MCF 10A (cell line): ENCODE measurements around the gene ANKRD10. TPM values are rescaled to one million over a fixed set of nuclear protein-coding genes. Genes with fewer than 3 reads are reported as not detected.

ENCODE experiments used
- BruUV-seq: library from RNA; stranded (reverse); fragments of 400-500 nt; replicated peaks from 2 replicates; lab custom pipeline; 2021; lab: Mats Ljungman, UMichigan
- CTCF ChIA-PET: fragments of 300-600 bp; sonication (Branson Sonifier 250); formaldehyde crosslinking; extraction: SDS; loops from one replicate; lab custom pipeline; 2021; ENCODE audit warnings: antibody characterized with exemption, inconsistent platforms; lab: Yijun Ruan, JAX
- POLR2A ChIA-PET: fragments of 300-600, 350-650 bp; sonication (Branson Sonifier 250); formaldehyde crosslinking; extraction: SDS; loops from one replicate; lab custom pipeline; 2020; ENCODE audit warnings: antibody characterized with exemption, inconsistent platforms; lab: Yijun Ruan, JAX
- DNase-seq: peaks from one replicate; pipeline ENCODE4 v3.0.0-alpha.2; 2018; ENCODE audit not compliant: unreplicated experiment
- H3K27ac Mint-ChIP-seq: one replicate; pipeline ENCODE4 v1.8.0; 2022; ENCODE audit warnings: mild to moderate bottlenecking, low read depth, mixed read lengths; ENCODE audit not compliant: unreplicated experiment
- H3K27me3 Mint-ChIP-seq: one replicate; pipeline ENCODE4 v1.8.0; 2022; ENCODE audit warnings: mixed read lengths; ENCODE audit not compliant: insufficient read depth, unreplicated experiment
- H3K36me3 Mint-ChIP-seq: one replicate; pipeline ENCODE4 v1.8.0; 2022; ENCODE audit warnings: mild to moderate bottlenecking, moderate library complexity, mixed read lengths; ENCODE audit not compliant: insufficient read depth, unreplicated experiment
- H3K4me1 Mint-ChIP-seq: one replicate; pipeline ENCODE4 v1.8.0; 2022; ENCODE audit warnings: mixed read lengths; ENCODE audit not compliant: insufficient read depth, unreplicated experiment
- H3K4me3 Mint-ChIP-seq: one replicate; pipeline ENCODE4 v1.8.0; 2022; ENCODE audit warnings: mild to moderate bottlenecking, moderate library complexity, mixed read lengths; ENCODE audit not compliant: unreplicated experiment
- H3K9me3 Mint-ChIP-seq: one replicate; pipeline ENCODE4 v1.8.0; 2022; ENCODE audit warnings: mixed read lengths; ENCODE audit not compliant: unreplicated experiment
- CTCF ChIP-seq: fragments of 200-600 bp; IDR thresholded peaks from one replicate; pipeline ENCODE4 v1.8.0; 2022; ENCODE audit warnings: antibody characterized with exemption, mild to moderate bottlenecking; ENCODE audit not compliant: unreplicated experiment
- intact Hi-C: fragments of 100-400 bp; cut with micrococcal nuclease; formaldehyde crosslinking; loops from 2 replicates; pipeline ENCODE4 v1.14.1; 2022
- total RNA-seq: library from RNA; stranded (reverse); gene quantifications from 2 replicates; pipeline ENCODE4 v1.2.3, GENCODE V29; 2022

ANKRD10 gene
- total RNA-seq, 1 experiment from 2014 or later: 61.7 TPM

DNA sequence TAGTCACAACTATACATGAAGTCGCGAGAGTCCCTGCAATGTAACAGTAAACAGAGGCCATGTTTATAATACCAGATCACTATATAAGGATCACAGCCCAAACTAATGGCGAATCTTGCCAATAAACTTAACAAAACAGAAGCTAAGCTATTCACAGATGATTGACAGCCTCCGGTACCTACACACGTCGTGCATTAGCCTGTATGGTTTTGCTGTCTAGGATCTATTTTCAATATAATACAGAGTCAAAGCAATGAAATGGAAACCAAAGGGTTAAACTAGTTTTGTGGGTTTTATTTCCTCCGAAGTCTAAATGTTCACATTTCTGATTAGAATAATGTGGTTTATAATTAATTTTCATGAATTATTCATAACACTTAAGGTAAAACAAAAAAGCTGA is 10.1 kb downstream of the ANKRD10 start:
- POLR2A ChIA-PET: interaction anchor here (2.5 to 3.2 kb wide), 2 partner anchors 10 to 193 kb away, joined by 6 to 14 read pairs; partner anchors contain the start of gene ANKRD10
- Mint-ChIP-seq H3K4me1 (peaks cover 33% of the 10 kb centered on the region), H3K9me3 (no peaks in the 10 kb centered on the region), H3K27me3 (no peaks in the 10 kb centered on the region), H3K36me3 (peaks cover 68% of the 10 kb centered on the region), H3K4me3 (no peak overlapping the region), H3K27ac (no peak overlapping the region)
- DNase-seq: no peak
- no TSS peak for BruUV-seq
- intact Hi-C loops: no loop called here
- TF ChIP-seq CTCF: no peak
- CTCF ChIA-PET: interaction anchor here (0.6 to 1.5 kb wide), 3 partner anchors 10 to 311 kb away, joined by 3 to 7 read pairs (median 4); partner anchors contain the start of gene ANKRD10

GRCh38 chr13:110902370-110902769 is 12.5 kb downstream of the ANKRD10 start:
- no TSS peak for BruUV-seq
- no peaks in the 10 kb centered on the region for H3K9me3 Mint-ChIP-seq
- no peak overlapping the region for H3K4me3 Mint-ChIP-seq
- peaks cover 10% of the 10 kb centered on the region for H3K4me1 Mint-ChIP-seq
- no peak overlapping the region for H3K27ac Mint-ChIP-seq
- CTCF ChIA-PET: no interaction called here
- TF ChIP-seq CTCF: no peak
- intact Hi-C loops: no loop called here
- POLR2A ChIA-PET: interaction anchor here (1.1 kb wide), 1 partner anchor 11 kb away, joined by 6 read pairs; no protein-coding TSS in a partner anchor
- DNase-seq: no peak
- peaks cover 74% of the 10 kb centered on the region for H3K36me3 Mint-ChIP-seq
- H3K27me3 Mint-ChIP-seq: no peaks in the 10 kb centered on the region

DNA sequence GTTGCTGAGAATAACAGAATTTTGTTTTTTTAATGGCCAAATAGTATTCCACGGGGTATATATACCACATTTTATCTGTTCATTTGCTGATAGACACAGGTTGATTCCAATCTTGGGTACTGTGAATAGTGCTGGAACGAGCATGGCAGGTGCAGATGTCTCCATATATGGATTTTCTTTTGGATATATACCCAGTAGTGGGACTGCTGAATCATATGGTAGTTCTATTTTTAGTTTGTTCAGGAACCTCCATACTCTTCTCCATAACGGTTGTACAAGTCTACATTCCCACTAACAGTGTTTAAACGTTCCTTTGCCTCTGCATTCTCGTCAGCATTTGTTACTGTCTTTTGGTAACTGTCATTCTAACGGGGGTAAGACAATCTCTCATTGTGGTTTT is 17.3 kb downstream of the ANKRD10 start:
- intact Hi-C loops: no loop called here
- no peak for TF ChIP-seq CTCF
- no peaks in the 10 kb centered on the region for H3K27me3 Mint-ChIP-seq
- ChIA-PET POLR2A (interaction anchor here (0.7 to 1.8 kb wide), 2 partner anchors 11 to 181 kb away, joined by 3 to 4 read pairs; no protein-coding TSS in a partner anchor), CTCF (no interaction called here)
- no peak for DNase-seq
- no peaks in the 10 kb centered on the region for H3K4me1 Mint-ChIP-seq
- H3K36me3 Mint-ChIP-seq: peaks cover 69% of the 10 kb centered on the region
- H3K4me3 Mint-ChIP-seq: no peak overlapping the region
- no peak overlapping the region for H3K27ac Mint-ChIP-seq
- no peaks in the 10 kb centered on the region for H3K9me3 Mint-ChIP-seq
- BruUV-seq: no TSS peak

GRCh38 chr13:110897014-110897413 is 17.9 kb downstream of the ANKRD10 start:
- no TSS peak for BruUV-seq
- CTCF ChIA-PET: interaction anchor here (0.6 kb wide), 1 partner anchor 191 kb away, joined by 4 read pairs; the partner anchor contains the start of gene CARS2
- DNase-seq: no peak

More at GRCh38 chr13:110897014-110897413, 17.9 kb downstream of the ANKRD10 start:
- Mint-ChIP-seq H3K4me3 (no peak overlapping the region), H3K36me3 (peaks cover 69% of the 10 kb centered on the region), H3K9me3 (no peaks in the 10 kb centered on the region), H3K4me1 (no peaks in the 10 kb centered on the region), H3K27ac (no peak overlapping the region), H3K27me3 (no peaks in the 10 kb centered on the region)
- no peak for TF ChIP-seq CTCF
- POLR2A ChIA-PET: interaction anchor here (1.8 kb wide), 1 partner anchor 180 kb away, joined by 4 read pairs; no protein-coding TSS in a partner anchor
- intact Hi-C loops: no loop called here
